Measurements from ENCODE around the gene TJP3.
"Not testable (repeated sequence)": the region's sequence is repeated elsewhere in the genome, so short reads cannot be mapped to it uniquely, and the experiment has no call there.

TJP3 gene

DNA sequence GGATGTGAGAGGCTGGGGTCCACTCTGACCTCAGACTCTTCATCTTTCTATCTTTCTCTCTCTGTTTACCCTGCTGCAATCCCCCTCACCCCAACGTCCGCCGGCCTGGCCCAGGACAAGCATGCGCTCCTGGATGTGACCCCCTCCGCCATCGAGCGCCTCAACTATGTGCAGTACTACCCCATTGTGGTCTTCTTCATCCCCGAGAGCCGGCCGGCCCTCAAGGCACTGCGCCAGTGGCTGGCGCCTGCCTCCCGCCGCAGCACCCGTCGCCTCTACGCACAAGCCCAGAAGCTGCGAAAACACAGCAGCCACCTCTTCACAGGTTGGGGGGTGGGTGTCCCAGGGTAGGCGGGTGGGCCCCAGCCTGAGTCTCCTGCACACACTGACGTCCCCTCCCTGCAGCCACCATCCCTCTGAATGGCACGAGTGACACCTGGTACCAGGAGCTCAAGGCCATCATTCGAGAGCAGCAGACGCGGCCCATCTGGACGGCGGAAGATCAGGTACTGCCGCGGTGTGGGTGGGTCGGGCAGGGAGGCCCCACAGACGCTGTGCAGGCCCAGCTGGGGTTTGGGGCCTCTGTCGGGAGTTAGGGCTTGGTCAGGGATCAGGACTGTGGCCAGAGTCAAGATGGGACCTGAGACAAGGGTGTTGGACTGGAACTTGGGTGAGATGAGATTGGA, 38.3 kb downstream of the TJP3 start:
- DNase-seq: no peak

DNA sequence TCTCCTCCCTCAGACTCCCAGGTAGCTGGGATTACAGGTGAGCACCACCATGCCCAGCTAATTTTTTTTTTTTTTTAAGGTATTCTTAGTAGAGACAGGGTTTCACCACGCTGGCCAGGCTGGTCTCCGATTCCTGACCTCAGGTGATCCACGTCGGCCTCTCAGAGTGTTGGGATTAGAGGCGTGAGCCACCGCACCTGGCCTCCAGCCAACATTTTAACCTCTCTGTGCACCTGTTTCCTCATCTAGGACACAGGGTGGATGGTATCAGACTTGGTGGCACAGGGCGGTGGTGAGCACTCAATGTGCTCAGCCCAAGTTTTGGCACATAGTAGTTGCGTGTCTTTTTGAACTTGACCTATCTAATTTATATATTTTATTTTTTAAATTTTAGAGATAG, 40.8 kb downstream of the TJP3 start:
- DNase-seq: no peak

DNA sequence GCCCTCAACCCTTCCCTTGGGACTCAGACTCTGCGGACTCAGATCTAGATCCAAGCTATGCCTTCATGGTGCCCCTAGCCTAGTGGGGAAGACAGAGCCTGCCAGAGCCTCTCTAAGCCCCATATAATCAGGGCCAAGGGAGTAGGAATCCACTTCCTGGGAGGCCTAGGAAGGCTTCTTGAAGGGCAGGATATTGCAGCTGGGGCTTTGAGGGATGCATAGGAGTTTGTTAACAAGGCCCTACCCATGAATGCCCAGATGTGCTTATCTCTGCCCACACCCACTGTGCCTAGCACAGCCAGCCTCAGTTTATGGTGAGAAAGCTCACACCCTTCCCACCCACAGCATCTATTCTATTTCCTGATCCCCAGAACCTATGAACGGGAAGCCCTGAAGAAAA, 42.0 kb downstream of the TJP3 start:
- DNase-seq: no peak

DNA sequence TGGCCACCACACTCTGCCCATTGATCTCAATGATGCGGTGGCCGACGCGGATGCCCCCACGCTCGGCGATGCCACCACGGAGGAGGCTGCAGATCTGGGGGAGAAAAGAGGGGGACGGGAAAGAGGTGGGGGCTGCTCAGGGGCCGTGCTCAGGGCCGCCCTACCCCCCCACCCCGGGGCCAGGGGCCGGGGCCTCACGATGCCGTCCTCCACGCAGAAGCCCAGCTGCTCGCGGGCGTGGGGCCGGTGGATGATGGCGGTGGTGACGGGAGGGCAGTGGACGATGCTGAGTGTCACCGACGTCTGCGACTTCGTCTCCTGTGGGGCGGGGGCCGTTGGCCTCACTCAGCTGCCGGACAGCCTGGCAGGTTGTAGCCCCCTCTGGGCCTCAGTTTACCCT, 43.1 kb downstream of the TJP3 start:
- no peak for DNase-seq

DNA sequence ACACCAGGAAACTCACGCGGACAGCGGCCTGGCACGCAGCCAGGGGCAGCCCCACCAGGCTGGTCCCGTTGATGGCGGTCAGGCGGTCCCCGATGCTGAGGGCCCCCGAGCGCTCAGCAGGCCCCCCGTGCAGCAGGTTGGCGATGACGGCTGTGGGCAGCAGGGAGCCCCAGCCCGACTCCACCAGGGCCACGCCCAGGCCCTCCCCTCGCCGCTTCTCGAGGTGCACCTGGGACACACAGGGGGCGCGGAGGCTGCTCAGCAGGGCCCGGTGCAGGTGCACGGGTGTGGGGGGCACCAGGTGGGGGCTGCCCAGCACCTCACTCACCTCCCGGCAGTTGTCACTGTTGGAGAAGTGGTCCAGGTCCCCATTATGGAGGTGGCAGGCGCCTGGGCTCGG, 44.3 kb downstream of the TJP3 start:
- no peak for DNase-seq

DNA sequence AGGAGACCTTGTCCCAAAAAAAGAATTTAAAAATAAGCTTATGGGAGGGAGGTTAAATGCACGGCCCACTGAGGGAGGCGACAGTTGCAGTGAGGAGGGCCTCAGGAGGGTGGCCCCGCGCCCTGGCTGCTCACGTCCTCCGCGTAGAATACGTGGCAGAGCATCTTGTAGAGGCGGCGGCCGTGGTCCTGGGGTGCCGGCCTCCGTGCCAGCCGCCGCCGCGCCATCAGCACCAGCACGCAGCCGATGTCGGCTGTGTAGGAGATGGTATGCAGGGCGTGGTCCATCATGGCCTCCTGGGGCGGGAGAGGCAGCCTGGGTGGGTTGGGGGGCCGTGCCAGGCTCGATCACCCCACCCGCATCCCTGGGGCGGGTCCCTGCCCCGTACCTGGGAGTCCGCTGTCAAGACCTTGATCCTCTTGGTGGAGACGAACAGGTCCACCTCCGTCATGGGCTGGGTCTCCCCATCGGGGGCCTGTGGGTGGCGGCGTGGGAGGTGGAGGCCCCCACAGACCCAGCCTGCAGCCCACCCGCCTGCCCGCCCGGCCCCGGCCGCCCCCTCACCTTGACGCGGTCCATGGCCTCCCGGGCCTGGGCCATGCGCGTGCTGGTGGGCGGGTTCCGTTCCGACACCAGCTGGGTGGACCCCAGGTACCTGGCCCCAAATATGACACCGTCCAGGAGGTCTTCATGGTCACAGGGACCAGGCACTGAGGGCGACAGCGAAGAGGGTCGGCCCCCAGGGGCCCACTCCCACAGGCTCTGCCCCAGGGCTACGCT, 45.6 kb downstream of the TJP3 start:
- DNase-seq: no peak

DNA sequence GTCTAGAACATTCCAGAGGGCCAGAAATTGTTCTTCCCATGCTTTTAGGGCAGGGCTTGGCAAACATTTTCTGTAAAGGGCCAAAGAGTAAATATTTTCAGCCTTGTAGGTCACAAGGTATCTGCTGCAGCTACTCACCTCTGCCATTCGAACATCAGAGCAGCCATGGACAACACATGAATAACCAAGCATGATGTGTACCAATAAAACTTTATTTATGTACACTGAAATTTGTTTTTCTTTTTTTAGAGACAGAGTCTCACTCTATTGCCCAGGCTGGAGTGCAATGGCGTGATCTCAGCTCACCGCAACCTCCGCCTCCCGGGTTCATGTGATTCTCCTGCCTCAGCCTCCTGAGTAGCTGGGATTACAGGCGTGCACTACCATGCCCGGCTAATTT, 49.5 kb downstream of the TJP3 start:
- DNase-seq: not testable (repeated sequence)

DNA sequence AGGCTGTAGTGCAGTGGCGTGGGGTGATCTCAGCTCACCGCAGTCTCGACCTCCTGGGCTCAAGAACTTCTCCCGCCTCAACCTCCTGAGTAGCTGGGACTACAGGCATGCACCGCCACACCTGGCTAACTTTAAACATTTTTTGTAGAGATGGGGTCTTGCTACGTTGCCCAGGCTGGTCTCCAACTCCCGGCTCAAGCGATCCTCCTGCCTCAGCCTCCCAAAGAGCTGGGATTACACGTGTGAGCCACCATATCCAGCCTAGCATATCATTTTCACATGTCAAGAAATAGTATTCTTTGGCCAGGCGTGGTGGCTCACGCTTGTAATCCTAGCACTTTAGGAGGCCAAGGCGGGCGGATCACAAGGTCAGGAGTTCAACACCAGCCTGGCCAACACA, 50.1 kb downstream of the TJP3 start:
- not testable (repeated sequence) for DNase-seq

DNA sequence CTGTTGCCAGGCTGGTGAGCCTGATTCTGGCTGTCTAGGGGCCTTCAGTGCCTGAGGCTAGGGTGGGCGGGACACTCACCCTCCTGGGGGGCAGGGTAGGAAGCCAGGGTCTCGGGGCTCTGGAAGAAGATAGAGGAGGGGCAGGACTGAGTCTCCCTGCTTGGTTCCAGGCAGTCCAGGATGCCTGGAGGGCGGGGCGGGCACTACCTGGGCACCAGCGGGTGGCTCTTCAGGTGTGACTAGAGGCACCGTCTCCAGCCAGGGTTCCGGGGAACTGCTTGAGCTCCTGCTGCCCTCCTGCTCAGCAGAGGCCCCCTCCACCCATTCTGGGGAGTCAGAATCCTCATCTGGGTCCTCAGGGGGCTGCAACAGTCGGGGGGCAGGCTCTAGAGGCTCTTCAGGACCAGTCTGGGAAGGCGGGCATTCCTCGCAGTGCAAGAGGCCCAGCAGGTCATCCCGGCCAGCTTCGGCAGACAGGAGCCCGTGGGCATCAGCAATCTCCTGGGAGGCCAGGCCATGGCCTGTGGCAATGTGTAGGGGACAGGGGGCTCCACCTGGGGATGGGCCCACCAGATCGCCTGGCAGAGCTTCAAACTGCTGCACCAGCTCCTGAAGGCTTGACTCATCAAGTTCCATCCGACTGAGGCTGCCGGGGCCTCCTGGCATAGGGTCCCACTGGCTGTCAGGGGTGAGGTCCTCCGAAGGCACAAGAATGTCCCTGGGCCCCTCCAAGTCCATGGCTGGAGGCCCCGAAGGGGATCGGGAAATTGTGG, 51.5 kb downstream of the TJP3 start:
- DNase-seq: no peak

DNA sequence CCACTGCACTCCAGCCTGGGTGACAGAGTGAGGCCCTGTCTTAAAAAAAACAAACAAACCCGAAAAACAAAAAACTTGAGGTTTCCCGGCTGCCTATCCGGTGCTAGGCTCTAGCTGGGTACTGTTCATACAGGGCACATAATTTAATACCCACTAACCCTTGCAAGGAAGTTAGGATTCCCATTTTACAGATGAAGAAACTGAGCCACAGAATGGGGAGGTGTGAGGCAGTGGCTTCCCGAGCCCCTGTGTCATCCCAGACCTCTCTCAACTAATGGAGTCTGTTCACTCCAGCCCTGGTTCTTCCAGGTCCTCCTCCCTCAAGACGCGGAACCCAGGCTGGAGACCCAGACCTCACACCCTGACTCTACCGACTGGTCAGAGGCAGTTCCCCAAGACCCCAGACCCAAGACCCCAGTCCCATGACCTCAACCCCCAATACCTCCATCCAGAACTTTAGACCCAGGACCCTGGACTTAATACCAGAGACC, 52.7 kb downstream of the TJP3 start:
- no peak for DNase-seq

DNA sequence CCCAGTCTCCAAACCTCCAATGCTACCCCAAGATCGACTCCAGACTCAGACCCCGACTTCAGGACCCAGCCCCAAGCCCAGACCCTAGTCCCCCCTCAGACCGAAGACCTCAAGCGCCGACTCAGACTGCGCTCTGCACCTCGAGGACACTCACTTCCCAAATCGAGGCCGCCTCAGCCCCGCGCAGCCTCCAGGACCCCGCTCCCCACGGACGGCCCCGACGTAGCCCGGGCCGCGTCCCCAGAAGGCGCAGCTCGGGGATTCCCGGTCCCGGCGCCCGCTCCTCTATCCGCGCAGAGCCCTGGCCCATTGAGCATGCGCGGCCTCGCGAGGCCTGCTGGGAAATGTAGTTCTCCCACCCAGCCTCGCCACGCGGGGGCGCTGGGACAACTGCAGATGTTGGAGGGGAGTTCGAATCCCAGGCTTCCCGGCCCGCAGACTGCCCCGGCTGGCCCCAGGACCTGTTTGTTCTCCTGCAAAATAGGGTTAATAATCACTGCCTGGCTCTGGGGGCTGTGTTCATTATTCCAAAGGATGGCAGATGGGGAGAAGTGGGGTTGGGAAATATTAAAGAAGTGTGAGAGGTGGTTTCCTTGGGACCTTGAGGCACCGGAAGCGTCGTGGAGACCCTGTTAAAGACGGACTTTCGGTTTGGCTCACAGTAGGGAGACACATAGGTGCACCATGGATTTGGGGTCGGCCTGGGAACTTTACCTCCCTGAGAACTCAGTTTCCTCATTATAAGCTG, 53.4 kb downstream of the TJP3 start, which contains the start of gene APBA3:
TSS of gene APBA3 (minus strand) at position 311 of the 748 bp plus-strand sequence. CDS start 1,428 bp downstream, outside the sequence.
- DNase-seq: peak; percentile 76

DNA sequence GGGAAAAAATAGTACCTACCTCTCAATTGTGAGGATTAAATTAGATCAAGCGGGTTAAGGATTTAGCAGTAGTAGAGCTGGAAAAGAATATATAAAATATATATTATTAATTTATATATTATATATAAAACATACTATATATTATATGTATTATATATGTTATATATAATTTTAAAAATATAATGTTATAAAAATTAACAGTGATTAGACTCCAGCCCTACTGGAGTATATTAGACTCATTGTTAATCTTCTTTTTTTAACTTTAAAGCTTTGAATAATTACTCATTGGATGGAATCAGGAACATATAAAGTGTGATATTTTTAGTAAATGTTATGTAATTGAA, 53.9 kb downstream of the TJP3 start:
- DNase-seq: no peak

DNA sequence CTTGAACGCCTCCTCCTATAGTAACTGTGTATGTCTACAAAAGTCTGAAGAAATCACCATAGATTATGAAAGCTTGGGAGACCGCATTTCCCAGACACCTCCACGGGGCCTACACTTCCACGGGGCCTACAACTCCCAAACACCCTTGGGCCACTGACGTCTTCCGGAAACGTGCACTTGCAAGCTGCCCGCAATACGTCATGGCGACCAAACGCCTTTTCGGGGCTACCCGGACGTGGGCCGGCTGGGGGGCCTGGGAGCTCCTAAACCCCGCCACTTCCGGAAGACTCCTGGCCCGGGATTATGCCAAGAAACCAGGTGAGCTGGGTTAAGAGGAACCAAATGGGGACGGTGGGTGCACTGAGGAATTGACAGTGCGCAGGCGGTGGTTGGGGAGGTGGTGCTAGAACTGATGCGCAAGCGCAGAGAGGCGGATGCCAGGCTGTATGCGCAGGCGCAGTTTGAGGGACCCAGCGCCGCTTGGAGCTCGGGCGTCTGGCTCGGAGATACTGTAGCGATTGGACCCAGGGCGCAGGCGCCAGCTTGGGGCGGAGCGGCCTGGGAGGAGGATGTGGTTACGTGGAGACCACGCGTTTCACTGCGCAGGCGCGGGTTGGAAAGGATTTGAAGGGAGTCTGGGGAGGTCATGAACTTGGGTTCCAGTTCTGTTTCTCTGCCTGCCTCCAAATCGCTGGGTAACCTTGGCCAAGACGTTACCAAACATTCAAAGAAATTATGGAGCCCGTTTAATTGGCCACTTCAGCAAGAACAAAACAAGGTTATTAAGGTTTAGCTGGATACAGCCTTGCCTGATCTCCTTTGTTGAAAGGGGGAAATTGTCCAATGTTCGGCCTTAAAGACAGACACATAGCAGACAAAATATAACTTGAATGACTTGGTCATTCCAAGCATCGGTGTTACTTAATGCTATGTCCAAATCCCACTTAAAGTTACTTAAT, 54.6 kb downstream of the TJP3 start, which contains the start of gene MRPL54:
TSS of gene MRPL54 (plus strand) at position 182 of the 959 bp plus-strand sequence. CDS start at position 201, 19 bp downstream.
- DNase-seq: peak; percentile 98

DNA sequence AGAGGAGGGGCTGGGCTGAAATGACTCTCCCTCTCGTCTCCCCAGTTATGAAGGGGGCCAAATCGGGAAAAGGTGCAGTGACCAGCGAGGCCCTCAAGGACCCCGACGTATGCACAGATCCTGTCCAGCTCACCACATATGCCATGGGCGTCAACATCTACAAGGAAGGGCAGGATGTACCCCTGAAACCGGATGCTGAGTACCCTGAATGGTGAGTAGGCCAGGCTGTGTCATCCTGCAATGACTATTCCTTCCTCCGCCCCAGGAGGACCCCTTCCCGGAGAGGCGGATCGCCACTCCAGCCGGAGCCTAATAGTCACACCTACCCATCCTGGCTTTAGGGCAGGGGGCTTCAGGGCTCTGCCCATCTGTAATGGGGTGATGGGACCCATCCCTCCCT, 56.9 kb downstream of the TJP3 start:
- DNase-seq: no peak

DNA sequence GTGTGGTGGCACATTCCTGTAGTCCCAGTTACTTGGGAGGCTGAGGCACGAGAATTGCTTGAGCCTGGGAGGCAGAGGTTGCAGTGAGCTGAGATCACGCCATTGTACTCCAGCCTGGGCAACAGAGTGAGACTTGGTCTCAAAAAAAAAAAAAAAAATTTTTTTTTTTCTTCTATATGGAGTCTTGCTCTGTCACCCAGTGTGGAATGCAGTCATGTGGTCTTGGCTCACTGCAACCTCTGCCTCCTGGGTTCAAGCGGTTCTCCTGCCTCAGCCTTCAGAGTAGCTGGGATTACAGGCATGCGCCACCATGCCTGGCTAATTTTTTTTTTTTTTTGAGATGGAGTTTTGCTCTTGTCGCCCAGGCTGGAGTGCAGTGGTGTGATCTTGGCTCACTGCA, 57.6 kb downstream of the TJP3 start:
- not testable (repeated sequence) for DNase-seq

DNA sequence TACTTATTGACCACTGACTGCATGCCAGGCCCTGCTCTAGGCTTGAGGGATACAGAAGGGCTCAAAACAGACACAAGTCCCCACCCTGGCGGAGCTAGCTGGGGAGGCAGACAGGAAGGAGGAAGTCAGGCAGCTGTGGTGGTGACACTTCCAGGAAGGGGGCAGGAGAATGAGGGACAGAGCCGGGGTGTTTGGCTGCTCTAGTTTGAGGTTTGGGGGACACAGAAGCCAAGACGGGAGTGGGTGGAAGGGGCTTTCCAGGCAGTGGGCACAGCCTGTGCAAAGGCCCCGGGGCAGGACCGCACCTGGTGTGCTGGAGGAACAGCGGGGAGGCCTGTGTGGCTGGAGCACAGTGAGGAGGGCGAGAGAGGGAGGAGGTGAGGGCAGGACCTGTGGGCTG, 58.3 kb downstream of the TJP3 start:
- no peak for DNase-seq

DNA sequence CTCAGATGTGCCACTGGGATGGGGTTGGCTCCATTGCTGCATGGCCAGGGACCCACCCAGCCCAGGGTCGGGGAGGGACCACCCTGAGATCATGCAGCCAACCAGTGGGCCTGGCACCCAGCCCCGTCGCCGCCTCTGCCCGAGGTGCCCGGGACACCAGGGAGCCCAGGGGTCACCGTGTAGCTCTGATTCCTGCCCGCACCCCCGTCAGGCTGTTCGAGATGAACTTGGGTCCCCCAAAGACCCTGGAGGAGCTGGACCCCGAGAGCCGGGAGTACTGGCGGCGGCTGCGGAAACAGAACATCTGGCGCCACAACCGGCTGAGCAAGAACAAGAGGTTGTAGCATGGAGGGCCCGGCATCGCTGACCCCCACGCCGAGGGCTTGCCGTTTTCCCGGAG, 58.9 kb downstream of the TJP3 start:
- no peak for DNase-seq

DNA sequence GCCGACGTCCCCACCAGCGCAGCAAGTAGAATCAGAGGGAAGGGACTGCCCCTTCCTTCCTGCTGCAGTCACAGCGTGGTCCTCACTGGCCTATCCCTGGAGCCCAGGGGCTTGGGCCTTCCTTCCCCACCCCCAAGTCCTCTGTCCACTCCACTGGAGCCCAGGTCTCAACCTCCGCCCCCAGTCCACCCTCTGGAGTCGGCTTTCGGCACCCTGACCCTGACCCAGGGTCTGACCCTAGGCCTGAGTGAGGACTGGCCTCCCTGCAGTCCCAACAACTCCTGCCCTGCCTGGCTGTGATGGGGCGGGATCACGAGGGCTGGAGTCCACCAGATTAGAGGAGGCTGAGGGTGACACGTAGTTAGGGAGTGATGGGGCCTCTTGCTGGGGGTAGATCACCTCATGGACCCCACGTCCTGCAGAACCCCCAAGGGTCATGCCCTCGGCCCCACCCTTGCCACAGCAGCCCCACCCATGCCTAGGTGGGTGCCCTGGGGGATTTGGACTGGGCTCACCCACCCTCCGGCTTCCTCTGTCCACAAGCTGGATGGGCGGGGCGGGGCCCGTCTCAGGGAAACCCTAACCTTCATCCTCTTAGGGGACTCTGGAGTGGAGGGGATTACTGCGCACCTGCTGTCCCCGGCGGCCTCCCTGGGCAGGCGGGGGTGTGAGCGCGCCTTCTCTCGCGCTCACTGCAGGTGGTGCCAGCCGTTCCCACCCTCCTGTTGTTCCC, 60.0 kb downstream of the TJP3 start:
- no peak for DNase-seq

DNA sequence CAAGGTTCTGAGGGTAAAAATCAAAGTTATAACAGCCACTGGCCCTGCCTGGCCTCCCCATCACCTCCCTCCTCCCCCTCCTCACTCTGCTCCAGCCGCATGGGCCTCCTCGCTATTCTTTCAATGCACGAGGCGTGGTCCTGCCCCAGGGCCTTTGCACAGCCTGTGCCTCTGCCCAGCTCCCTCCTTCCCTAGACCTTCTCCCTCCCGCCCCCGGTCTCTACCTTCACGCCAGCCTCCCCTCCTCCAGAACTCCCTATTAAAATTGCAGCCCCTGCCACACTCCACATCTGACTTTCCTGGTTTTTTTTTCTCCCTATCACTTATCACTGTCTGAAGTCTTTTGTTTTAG, 60.5 kb downstream of the TJP3 start:
- no peak for DNase-seq

DNA sequence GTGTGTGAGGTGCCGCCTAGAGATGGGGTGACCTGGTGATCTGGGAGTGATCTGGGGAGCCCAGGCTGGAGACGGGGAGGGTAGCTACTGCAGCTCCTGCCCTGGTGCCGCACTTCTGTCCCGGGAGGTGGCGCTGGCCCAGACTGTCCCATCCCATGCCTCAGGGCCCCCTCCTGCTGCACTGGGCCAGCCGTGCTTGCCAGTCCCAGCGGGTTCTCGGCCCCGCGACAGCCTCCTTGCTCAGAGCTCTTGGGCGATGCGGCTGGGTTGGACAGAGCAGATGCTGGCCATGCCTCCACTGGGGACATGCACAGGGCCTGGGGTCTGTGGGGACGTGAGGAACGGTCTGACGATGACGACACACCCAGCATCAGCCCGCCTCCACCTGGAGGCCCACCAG, 61.3 kb downstream of the TJP3 start:
- no peak for DNase-seq

All from NCI-H2029 treated with DMSO at 0.1 percent for 48 hours (cell line).